T follicular helper cell (primary cell): ENCODE results near the gene SFTA2.
"Not testable (repeated sequence)": the region's sequence is repeated elsewhere in the genome, so short reads cannot be mapped to it uniquely, and the experiment has no call there.

ENCODE experiments used
- DNase-seq: peaks from one replicate; pipeline ENCODE4 v3.0.0-alpha.2; 2020; ENCODE audit warnings: low read depth

The SFTA2 gene

DNA sequence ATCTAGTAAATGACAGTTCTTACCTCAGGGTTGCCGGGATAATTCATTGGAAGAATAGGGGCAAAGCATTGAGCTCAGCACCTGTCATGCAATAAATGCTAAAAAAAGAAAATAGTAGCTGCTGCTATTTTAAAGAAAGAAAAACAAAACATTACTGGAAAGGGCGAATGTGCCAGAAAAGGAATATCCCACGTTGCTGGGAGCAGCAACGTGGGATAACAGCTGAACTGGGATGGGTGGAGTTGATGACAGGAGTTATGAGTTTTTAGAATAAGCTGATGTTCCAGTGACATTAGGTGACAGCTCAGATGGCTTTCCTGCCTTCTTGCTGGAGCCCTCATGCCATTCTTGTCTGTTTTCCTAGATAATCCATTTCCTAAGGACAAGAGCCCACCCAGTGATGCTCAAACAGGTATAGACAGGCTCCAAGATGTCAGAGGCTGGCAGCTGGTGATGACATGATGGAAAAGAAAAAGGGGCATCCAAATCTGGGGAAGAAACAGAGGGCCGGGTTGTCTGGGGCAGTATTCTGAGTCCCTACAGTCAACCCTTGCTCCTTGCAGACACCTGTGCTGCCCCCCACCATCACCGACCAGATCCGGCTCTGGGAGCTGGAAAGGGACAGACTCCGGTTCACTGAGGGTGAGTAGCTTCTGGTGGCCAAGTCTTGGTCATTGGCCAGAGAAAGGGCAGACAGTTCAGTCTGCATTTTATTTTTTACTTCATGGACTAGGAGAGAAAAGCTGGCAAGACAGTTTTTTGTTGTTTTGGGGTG lies 19.0 kb downstream of the SFTA2 start:
- no peak for DNase-seq

DNA sequence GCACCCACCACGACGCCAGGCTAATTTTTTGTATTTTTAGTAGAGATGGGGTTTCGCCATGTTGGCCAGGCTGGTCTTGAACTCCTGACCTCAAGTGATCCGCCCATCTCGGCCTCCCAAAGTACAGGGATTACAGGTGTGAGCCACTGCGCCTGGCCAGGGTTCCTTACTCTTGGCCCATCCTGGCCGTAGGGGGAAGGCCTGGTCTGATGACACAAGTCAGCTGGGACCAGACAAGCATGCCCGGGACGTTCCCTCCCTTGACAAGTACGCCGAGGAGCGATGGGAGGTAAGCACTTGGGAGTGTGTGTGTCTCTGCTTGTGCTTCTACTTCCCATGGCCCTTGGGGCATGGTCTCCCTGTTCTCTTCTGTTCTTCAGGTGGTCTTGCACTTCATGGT lies 21.5 kb downstream of the SFTA2 start:
- DNase-seq, result not testable (repeated sequence)

GRCh38 chr6:30908700-30909099 lies 23.3 kb downstream of the SFTA2 start:
- no peak for DNase-seq

- peak; percentile 93 for DNase-seq
Observed at GRCh38 chr6:30907758-30908591, 24.0 kb downstream of the SFTA2 start, which contains the start of gene GTF2H4. Gene GTF2H4, plus strand, starts transcription at chr6:30908207.

GRCh38 chr6:30907290-30907757 lies 24.6 kb downstream of the SFTA2 start:
- not testable (repeated sequence) for DNase-seq

- DNase-seq, result no peak
Observed at GRCh38 chr6:30903236-30903635, 28.7 kb downstream of the SFTA2 start.

GRCh38 chr6:30902709-30903108 lies 29.3 kb downstream of the SFTA2 start:
- DNase-seq, result no peak

GRCh38 chr6:30902196-30902595 lies 29.8 kb downstream of the SFTA2 start:
- DNase-seq, result not testable (repeated sequence)

GRCh38 chr6:30901436-30901835 lies 30.5 kb downstream of the SFTA2 start:
- DNase-seq, result no peak

DNA sequence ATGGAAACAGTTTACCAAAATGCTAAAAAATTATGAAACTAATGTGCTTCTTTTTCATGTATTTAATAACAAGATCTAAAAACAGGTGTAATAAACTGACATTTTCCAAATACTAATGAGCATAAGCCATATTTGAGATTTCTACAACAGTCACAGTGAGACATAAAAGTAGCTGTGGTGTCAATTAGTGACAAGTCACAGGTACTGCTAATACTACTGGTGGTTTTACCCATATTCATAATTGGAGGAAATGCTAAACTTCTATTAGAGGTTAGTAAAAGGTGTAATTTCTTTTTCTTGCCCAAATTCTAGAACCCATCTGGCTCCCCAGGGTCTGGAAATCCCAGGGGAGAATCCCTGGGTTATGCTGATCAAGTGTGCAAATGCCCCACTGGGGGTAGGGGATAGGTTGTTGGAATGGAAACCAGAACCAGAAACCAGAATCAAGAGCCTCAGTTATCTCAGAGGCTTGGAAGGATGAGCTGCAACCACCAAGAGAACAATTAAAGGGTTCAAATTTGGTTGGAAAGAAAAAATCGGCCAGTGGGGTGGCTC lies 31.0 kb downstream of the SFTA2 start:
- no peak for DNase-seq

GRCh38 chr6:30898750-30899360 lies 33.1 kb downstream of the SFTA2 start:
- no peak for DNase-seq

GRCh38 chr6:30897882-30898281 lies 34.1 kb downstream of the SFTA2 start:
- no peak for DNase-seq

GRCh38 chr6:30896541-30896940 lies 35.4 kb downstream of the SFTA2 start:
- DNase-seq, result no peak

DNA sequence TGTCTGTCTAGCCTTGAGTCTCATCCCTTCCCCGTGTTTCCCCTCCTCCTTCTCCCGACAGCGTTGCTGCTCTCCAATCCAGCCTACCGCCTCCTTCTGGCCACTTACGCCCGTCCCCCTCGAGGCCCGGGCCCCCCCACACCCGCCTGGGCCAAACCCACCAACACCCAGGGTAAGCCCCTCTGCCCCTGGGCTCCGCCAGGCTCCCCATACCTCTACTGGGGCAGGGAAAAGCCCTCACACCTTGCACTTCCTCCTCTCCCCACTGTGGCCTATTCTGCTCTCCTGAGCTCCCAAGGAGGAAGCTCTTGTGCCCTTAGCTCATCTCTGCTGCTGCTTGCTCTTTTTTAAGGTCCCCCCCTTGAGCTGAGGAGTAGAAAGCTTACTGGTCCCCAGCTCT lies 36.6 kb downstream of the SFTA2 start:
- no peak for DNase-seq

- DNase-seq, result no peak
Observed at GRCh38 chr6:30894935-30895334, 37.0 kb downstream of the SFTA2 start.

DNA sequence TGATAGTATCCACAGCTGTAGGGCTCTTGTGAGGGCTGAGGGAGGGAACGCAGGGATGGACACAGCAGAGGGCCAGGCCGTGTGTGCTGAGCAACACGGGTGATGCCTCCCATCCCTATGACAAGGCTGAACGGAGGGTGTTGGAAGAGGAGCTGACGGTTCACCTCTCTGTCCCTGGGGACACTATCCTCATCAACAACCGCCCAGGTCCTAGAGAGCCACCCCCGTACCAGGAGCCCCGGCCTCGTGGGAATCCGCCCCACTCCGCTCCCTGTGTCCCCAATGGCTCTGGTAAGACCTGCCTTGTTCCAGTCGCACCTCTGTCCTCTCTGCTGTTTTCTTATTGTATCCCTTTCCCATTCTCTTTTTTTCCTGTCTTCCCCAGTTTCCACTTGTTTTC lies 37.6 kb downstream of the SFTA2 start:
- no peak for DNase-seq

- DNase-seq, result no peak
Observed at GRCh38 chr6:30893666-30894065, 38.3 kb downstream of the SFTA2 start.

DNA sequence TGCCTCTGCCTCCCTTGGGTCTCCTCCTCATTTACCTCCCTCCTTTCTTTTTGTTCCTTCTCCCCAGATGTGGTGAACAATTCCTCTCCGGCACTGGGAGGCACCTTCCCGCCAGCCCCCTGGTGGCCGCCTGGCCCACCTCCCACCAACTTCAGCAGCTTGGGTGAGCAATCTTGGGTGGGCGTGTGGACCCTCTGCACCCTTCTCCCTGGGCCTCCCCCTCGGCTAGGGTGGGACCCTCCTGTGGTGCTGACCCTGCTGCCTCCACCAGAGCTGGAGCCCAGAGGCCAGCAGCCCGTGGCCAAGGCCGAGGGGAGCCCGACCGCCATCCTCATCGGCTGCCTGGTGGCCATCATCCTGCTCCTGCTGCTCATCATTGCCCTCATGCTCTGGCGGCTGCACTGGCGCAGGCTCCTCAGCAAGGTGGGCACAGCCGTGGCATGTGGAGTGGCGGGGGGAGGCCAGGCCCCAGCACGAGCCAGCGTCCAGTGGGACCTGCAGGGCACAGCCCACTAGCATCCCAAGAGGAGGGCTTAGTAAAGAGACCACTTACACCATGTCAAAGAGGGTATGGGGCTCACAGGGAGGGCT lies 38.9 kb downstream of the SFTA2 start:
- no peak for DNase-seq

GRCh38 chr6:30891816-30892538 lies 40.0 kb downstream of the SFTA2 start:
- DNase-seq, result no peak

GRCh38 chr6:30891450-30891723 lies 40.6 kb downstream of the SFTA2 start:
- no peak for DNase-seq

- DNase-seq, result no peak
Observed at GRCh38 chr6:30890646-30891449, 41.1 kb downstream of the SFTA2 start.
